ENCODE measurements around the gene SDC1. TPM values are rescaled to one million over a fixed set of nuclear protein-coding genes. Genes with fewer than 3 reads are reported as not detected.

Gene SDC1
- total RNA-seq, 1 donor from 2014 or later: 3.6 TPM

- TF ChIP-seq, protein P1, sequence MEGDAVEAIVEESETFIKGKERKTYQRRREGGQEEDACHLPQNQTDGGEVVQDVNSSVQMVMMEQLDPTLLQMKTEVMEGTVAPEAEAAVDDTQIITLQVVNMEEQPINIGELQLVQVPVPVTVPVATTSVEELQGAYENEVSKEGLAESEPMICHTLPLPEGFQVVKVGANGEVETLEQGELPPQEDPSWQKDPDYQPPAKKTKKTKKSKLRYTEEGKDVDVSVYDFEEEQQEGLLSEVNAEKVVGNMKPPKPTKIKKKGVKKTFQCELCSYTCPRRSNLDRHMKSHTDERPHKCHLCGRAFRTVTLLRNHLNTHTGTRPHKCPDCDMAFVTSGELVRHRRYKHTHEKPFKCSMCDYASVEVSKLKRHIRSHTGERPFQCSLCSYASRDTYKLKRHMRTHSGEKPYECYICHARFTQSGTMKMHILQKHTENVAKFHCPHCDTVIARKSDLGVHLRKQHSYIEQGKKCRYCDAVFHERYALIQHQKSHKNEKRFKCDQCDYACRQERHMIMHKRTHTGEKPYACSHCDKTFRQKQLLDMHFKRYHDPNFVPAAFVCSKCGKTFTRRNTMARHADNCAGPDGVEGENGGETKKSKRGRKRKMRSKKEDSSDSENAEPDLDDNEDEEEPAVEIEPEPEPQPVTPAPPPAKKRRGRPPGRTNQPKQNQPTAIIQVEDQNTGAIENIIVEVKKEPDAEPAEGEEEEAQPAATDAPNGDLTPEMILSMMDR (IDR thresholded peaks at IDR 0.05; ENCODE audit: unreplicated experiment): no peak
- no peaks in the 10 kb centered on the region for H3K36me3 Mint-ChIP-seq (ENCODE audit: low read depth, unreplicated experiment)
- peaks cover 4% of the 10 kb centered on the region for H3K27me3 Mint-ChIP-seq (ENCODE audit: unreplicated experiment)
- H3K4me1 Mint-ChIP-seq (ENCODE audit: unreplicated experiment): peaks cover 7% of the 10 kb centered on the region
- H3K4me3 Mint-ChIP-seq (ENCODE audit: unreplicated experiment): no peak overlapping the region
- no peaks in the 10 kb centered on the region for H3K9me3 Mint-ChIP-seq (ENCODE audit: unreplicated experiment)
- DNase-seq (ENCODE audit: low spot score): no peak
- H3K27ac Mint-ChIP-seq (ENCODE audit: unreplicated experiment): no peak overlapping the region
Observed at GRCh38 chr2:20168727-20169696, 55.9 kb downstream of the SDC1 start.

- Mint-ChIP-seq H3K9me3 (ENCODE audit: unreplicated experiment) (no peaks in the 10 kb centered on the region), H3K4me1 (ENCODE audit: unreplicated experiment) (peaks cover 7% of the 10 kb centered on the region), H3K27ac (ENCODE audit: unreplicated experiment) (no peak overlapping the region), H3K4me3 (ENCODE audit: unreplicated experiment) (no peak overlapping the region), H3K27me3 (ENCODE audit: unreplicated experiment) (peaks cover 4% of the 10 kb centered on the region), H3K36me3 (ENCODE audit: low read depth, unreplicated experiment) (no peaks in the 10 kb centered on the region)
- TF ChIP-seq, protein P1 (IDR thresholded peaks at IDR 0.05; ENCODE audit: unreplicated experiment): no peak
- no peak for DNase-seq (ENCODE audit: low spot score)
Observed at GRCh38 chr2:20168048-20168726, 56.7 kb downstream of the SDC1 start.

DNA sequence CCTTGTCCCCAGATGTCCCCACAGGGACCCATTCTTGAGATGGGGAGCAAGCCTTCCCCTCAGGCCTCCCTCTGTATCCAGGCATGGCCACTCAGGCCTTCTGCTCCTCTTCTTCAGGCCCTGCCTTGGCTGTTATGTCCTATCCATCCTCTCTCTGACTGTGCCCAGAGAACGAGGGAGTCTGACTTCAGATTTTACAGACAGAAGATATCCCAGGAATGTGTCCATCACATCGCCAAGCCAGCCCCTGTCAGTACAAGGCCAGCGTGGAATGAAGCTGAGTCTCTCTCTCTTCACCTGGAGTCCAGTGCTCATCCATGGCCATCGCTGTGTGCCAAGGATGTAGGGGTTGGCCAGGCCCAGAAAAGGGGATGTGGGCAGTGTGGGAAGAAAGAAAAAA lies 57.6 kb downstream of the SDC1 start:
- Mint-ChIP-seq H3K4me3 (ENCODE audit: unreplicated experiment) (no peak overlapping the region), H3K27ac (ENCODE audit: unreplicated experiment) (no peak overlapping the region), H3K36me3 (ENCODE audit: low read depth, unreplicated experiment) (no peaks in the 10 kb centered on the region), H3K9me3 (ENCODE audit: unreplicated experiment) (no peaks in the 10 kb centered on the region), H3K4me1 (ENCODE audit: unreplicated experiment) (peaks cover 7% of the 10 kb centered on the region), H3K27me3 (ENCODE audit: unreplicated experiment) (peaks cover 4% of the 10 kb centered on the region)
- DNase-seq (ENCODE audit: low spot score): no peak
- TF ChIP-seq, protein P1 (IDR thresholded peaks at IDR 0.05; ENCODE audit: unreplicated experiment): no peak

DNA sequence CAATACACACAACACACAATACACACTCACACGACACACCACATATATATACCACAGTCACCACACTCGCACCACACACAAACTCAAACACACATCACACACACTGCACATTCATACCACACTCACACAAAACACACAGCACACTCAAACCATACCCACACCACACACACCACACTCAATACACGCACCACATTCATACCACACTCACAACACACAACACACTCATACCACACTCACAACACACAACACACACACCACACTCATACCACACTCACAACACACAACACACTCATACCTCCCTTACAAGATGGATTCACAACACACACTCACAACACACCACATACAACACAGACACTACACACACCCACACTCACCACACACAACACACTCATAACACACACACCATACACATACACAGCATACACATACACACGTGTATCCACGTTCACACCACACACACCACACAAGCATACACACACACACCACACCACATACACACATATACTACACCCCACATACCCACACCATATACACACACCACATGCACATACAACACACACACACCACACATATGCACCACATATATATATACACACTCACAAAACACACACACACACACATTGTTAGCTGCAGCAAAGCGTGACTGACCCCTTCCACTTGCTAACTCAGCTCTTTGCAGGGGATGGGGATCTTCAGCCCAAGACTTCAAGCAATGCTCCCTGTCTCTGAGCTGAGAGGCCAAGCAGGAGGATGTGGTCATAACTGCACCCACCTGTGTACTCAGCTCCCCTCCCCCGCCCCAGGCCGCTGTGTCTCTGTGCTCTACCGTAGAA lies 59.0 kb downstream of the SDC1 start:
- peaks cover 4% of the 10 kb centered on the region for H3K27me3 Mint-ChIP-seq (ENCODE audit: unreplicated experiment)
- H3K9me3 Mint-ChIP-seq (ENCODE audit: unreplicated experiment): no peaks in the 10 kb centered on the region
- DNase-seq (ENCODE audit: low spot score): no peak
- no peak overlapping the region for H3K4me3 Mint-ChIP-seq (ENCODE audit: unreplicated experiment)
- H3K27ac Mint-ChIP-seq (ENCODE audit: unreplicated experiment): no peak overlapping the region
- TF ChIP-seq, protein P1 (IDR thresholded peaks at IDR 0.05; ENCODE audit: unreplicated experiment): no peak
- H3K4me1 Mint-ChIP-seq (ENCODE audit: unreplicated experiment): peaks cover 6% of the 10 kb centered on the region
- no peaks in the 10 kb centered on the region for H3K36me3 Mint-ChIP-seq (ENCODE audit: low read depth, unreplicated experiment)

Measured in endothelial cell (in vitro differentiated cells).